Measurements from ENCODE around the gene STXBP5. TPM values are rescaled to one million over a fixed set of nuclear protein-coding genes. Genes with fewer than 3 reads are reported as not detected.

STXBP5 gene
- total and polyA plus RNA-seq, 2 of the 13 experiments (the other 11 are each of a cell fraction or from before 2014, with no cell fraction given): 8.8 to 19.4 TPM

DNA sequence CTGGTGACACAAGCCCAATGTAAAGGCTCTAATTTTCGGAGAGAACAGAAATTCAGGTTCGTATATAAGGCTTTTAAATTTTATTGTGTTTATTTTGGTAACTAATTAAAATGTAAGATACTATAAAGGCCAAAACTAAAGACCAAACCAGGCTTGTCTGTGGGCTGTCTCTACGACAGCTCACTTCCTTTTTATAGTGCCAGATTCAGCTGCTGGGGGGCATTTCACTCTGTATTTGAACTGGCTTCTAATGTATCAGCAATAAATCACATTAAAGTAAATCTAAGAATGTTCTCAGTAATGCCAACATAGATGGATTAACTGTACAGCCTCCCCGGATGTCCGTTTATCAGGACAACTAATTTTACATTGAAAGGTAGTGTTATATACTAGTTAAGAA is 31.1 kb upstream of the STXBP5 start (continued):
- TF ChIP-seq, protein P1, sequence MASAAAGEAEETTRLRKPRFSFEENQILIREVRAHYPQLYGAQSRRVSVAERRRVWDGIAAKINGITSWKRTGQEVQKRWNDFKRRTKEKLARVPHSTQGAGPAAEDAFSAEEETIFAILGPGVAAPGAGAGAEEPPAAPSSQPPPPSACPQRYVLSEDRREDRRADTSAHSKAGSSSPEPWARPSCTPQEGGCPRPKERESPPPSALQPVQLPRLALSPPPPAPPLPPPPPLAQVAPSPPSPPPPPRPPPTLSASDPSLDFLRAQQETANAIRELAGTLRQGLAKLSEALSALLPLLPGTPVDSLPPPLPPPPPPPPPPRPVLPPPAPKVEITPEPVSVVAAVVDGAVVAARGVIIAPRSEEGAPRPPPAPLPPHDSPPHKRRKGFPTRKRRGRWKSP (CRISPR knock-in tag; IDR thresholded peaks at IDR 0.05): no peak
- TF ChIP-seq HNRNPL (IDR thresholded peaks at IDR 0.05; ENCODE audit: low read depth, low read length): no peak
- no peak for TF ChIP-seq HDAC6 (IDR thresholded peaks at IDR 0.05; ENCODE audit: low read depth, low read length)
- TF ChIP-seq, protein P2, sequence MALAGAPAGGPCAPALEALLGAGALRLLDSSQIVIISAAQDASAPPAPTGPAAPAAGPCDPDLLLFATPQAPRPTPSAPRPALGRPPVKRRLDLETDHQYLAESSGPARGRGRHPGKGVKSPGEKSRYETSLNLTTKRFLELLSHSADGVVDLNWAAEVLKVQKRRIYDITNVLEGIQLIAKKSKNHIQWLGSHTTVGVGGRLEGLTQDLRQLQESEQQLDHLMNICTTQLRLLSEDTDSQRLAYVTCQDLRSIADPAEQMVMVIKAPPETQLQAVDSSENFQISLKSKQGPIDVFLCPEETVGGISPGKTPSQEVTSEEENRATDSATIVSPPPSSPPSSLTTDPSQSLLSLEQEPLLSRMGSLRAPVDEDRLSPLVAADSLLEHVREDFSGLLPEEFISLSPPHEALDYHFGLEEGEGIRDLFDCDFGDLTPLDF (CRISPR knock-in tag; IDR thresholded peaks at IDR 0.05): no peak
- TF ChIP-seq, protein P3, sequence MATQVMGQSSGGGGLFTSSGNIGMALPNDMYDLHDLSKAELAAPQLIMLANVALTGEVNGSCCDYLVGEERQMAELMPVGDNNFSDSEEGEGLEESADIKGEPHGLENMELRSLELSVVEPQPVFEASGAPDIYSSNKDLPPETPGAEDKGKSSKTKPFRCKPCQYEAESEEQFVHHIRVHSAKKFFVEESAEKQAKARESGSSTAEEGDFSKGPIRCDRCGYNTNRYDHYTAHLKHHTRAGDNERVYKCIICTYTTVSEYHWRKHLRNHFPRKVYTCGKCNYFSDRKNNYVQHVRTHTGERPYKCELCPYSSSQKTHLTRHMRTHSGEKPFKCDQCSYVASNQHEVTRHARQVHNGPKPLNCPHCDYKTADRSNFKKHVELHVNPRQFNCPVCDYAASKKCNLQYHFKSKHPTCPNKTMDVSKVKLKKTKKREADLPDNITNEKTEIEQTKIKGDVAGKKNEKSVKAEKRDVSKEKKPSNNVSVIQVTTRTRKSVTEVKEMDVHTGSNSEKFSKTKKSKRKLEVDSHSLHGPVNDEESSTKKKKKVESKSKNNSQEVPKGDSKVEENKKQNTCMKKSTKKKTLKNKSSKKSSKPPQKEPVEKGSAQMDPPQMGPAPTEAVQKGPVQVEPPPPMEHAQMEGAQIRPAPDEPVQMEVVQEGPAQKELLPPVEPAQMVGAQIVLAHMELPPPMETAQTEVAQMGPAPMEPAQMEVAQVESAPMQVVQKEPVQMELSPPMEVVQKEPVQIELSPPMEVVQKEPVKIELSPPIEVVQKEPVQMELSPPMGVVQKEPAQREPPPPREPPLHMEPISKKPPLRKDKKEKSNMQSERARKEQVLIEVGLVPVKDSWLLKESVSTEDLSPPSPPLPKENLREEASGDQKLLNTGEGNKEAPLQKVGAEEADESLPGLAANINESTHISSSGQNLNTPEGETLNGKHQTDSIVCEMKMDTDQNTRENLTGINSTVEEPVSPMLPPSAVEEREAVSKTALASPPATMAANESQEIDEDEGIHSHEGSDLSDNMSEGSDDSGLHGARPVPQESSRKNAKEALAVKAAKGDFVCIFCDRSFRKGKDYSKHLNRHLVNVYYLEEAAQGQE (IDR thresholded peaks at IDR 0.05; ENCODE audit: borderline replicate concordance in 1 of 2, low read depth in 1 of 2, low read length in 2 of 2): no peak

DNA sequence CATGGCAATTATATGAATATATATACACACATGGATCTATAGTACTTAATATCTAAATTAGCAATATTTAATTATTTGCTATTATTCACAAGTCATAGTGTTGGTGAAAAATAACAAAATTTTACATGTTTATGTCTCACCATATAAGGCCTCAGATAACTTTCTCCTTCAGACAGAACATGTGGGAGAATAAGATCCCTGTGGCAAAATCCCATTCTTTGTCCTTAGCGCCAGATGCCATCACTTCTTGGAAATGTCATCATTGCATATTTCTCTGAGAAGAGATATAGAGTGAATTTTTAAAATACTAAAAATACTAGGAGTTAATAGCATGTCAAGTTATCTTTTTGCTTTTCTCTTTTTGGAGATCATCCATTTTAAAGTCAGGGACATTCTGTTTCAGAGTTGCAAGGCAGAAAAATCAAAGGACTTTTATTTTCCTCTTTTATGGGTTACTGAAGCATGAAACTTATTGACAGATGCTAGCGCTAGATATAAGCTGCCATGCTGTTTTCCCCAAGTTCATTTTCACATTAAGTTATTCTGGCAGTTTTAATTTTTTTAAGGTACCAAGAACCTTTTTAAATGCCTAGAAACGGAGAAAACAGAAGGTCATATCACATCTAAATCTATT is 30.4 kb upstream of the STXBP5 start:
- Histone ChIP-seq H3K9me3 (ENCODE audit: low read length) (no peaks in the 10 kb centered on the region), H3K27ac (ENCODE audit: extremely low read length, insufficient read depth, low read length) (no peak overlapping the region), H3K79me2 (ENCODE audit: insufficient read depth, low read length) (no peaks in the 10 kb centered on the region), H3K27me3 (ENCODE audit: control insufficient read depth in 1 of 2, insufficient read depth in 2 of 2, low read length in 2 of 2) (no peaks in the 10 kb centered on the region), H4K20me1 (ENCODE audit: insufficient read depth, low read length) (no peaks in the 10 kb centered on the region), H3K4me2 (ENCODE audit: low read depth, low read length) (no peak overlapping the region), H2AFZ (ENCODE audit: low read length) (no peak overlapping the region), H3K4me1 (ENCODE audit: insufficient read depth, low read length) (no peaks in the 10 kb centered on the region), H3K9ac (ENCODE audit: insufficient read depth, low read depth, low read length) (no peak overlapping the region), H3K4me3 (replicated peaks in 1 of 3; ENCODE audit: insufficient read depth in 1 of 3, low read depth in 2 of 3, low read length in 3 of 3) (no peak overlapping the region), H3K36me3 (replicated peaks in 1 of 2; ENCODE audit: control insufficient read depth in 1 of 2, insufficient read depth in 2 of 2, low read length in 2 of 2) (no peaks in the 10 kb centered on the region)
- ATAC-seq: no peak
- POLR2A ChIA-PET: no interaction called here
- no peak for DNase-seq (ENCODE audit: low spot score)
- no peak for FAIRE-seq
- intact Hi-C loops (cut with micrococcal nuclease; ENCODE audit: unreplicated experiment) (no loop called here), in situ Hi-C loops (cut with HindIII; ENCODE audit: extremely low pct_ligation_motif_present, low pct_unique_long_range_greater_than_20kb) (no loop called here)
- CTCF ChIA-PET (ENCODE audit: low intra/inter-chr PET ratio, low total read pairs): no interaction called here
- WGBS (ENCODE audit: low lambda C conversion rate): 41% methylated on average over 3 of the region's 3 CpGs
- BruUV-seq (replicated peaks): no TSS peak
- TF ChIP-seq, protein P4, sequence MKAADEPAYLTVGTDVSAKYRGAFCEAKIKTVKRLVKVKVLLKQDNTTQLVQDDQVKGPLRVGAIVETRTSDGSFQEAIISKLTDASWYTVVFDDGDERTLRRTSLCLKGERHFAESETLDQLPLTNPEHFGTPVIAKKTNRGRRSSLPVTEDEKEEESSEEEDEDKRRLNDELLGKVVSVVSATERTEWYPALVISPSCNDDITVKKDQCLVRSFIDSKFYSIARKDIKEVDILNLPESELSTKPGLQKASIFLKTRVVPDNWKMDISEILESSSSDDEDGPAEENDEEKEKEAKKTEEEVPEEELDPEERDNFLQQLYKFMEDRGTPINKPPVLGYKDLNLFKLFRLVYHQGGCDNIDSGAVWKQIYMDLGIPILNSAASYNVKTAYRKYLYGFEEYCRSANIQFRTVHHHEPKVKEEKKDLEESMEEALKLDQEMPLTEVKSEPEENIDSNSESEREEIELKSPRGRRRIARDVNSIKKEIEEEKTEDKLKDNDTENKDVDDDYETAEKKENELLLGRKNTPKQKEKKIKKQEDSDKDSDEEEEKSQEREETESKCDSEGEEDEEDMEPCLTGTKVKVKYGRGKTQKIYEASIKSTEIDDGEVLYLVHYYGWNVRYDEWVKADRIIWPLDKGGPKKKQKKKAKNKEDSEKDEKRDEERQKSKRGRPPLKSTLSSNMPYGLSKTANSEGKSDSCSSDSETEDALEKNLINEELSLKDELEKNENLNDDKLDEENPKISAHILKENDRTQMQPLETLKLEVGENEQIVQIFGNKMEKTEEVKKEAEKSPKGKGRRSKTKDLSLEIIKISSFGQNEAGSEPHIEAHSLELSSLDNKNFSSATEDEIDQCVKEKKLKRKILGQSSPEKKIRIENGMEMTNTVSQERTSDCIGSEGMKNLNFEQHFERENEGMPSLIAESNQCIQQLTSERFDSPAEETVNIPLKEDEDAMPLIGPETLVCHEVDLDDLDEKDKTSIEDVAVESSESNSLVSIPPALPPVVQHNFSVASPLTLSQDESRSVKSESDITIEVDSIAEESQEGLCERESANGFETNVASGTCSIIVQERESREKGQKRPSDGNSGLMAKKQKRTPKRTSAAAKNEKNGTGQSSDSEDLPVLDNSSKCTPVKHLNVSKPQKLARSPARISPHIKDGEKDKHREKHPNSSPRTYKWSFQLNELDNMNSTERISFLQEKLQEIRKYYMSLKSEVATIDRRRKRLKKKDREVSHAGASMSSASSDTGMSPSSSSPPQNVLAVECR (CRISPR knock-in tag; IDR thresholded peaks at IDR 0.05; ENCODE audit: borderline replicate concordance): no peak
- TF ChIP-seq ZC3H4 (CRISPR knock-in tag; IDR thresholded peaks at IDR 0.05; ENCODE audit: borderline replicate concordance) (no peak), KLF16 (CRISPR knock-in tag; IDR thresholded peaks at IDR 0.05) (no peak), ZNF354B (CRISPR knock-in tag; IDR thresholded peaks at IDR 0.05) (no peak), SMC3 (IDR thresholded peaks at IDR 0.05; ENCODE audit: low read length) (no peak)
- TF ChIP-seq, protein P5, sequence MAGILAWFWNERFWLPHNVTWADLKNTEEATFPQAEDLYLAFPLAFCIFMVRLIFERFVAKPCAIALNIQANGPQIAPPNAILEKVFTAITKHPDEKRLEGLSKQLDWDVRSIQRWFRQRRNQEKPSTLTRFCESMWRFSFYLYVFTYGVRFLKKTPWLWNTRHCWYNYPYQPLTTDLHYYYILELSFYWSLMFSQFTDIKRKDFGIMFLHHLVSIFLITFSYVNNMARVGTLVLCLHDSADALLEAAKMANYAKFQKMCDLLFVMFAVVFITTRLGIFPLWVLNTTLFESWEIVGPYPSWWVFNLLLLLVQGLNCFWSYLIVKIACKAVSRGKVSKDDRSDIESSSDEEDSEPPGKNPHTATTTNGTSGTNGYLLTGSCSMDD (CRISPR knock-in tag; IDR thresholded peaks at IDR 0.05): no peak
